ENCODE measurements around the gene CACNA2D4.

The CACNA2D4 gene

DNA sequence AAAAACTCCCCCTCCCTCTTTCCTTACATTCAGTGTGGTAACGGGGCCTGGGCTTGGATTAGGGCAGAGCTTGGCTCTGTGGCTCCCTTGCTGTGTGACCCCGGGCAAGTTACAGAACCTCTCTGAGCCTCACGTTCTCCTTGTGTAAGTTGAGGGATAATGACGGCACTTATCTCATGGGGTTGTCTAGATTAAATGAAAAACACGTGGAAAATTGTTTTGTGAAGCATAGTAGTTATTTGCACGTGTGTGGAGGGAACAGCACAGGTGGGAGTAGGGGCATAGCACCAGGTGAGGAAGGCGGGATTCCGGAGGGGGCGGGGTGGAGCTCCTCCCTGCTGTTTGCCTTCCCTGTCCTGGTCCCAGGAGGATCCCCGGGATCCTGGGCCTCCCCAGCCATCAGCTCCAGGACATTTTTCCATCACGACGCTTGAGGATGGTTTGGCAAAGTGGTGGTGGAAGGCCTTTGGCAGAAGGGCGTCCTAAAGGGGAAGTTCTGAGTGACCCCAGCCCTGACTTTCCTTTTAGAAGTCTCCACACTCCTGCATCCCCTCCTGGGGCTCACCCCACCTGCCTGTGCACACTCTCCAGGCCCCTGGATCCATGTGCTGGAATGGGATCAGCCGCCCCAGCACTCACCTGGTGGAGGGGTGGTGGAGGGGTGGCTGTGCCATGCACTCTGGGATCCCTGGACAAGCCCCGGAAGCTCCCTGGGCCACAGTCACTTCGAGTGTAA is 75.4 kb downstream of the CACNA2D4 start:
- no peak for DNase-seq

DNA sequence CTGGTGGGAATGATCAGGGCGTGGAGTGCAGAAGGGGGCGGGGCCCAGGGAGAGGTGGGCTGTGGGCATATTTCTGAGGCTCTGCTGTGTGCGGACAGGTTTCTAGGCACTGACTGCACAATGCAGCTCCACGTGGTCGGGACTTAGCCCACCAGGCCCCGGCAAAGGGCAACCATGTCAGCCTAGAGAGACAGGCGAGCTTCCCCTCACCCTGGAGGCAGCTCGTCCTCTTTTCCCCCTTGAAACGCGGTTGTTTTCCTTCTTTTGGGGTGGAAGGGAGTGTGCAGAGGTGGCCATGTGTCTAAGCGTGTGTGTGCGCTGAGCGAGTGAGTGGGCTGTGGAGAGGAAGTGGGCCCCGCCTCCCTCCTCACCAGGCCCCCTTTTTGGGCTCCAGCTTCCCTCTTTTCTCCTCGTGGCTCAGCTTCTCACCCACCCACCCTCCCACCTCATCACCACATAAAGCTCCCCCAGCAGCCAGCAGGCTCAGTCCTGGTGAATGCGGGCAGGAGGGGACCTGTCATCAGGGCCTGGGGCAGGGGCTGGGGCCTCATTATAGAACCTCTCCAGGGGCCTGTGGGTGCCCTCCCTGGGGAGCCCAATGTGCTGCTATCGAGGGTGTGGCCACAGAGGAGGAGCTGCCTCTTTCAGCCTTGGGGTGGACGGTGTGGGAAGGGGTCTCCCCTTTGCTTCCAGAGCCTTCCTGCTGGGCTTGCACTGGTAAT is 76.1 kb downstream of the CACNA2D4 start:
- DNase-seq: no peak

DNA sequence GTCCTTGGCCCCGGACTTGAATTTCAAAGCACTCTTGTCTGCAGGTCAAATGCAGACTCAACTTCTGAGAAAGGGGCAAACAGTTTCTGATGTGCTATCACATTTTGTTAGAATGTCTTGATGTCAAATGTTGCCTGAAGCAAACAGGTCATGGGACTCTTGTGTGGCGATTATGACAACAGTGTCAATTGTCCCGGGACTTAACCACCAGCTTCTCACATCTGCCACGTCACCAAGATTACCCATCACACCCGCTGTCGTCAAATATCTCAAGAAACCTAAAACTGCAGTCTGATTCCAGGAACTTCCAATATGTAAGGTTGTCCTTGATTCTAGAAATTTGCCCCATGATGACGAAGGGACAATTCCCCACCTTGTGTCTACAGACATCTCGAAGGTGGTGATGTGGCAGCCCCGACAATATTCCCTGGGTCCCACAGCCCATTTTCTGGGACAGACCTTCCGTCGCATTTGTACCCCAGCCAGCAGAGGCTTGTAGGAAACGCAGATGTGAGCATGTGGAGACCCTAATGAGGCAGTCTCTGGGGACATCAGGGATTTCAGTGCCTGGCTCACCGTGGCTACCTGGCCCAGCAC is 76.8 kb downstream of the CACNA2D4 start:
- DNase-seq: no peak

DNA sequence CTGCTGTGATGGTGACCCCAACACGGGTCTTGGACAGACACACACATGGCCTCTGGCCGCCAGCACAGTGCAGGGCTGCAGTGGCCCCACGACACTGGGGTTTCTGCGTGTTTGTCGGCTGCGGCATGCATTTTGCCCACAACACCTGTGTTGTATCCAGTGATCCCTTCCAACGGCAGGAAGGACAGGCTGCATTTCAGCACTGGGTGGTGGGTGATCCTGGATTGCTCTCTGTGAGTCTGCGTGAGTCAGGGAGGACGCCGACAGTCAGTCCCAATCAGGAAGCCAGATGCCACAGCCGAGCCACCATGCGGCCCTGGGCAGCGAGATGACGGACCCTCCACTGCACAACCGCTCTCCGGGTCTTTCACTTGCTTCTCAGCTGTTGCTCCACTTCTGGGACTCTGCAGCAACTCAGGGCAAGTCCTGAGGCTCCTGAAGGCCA is 77.4 kb downstream of the CACNA2D4 start:
- DNase-seq: no peak

DNA sequence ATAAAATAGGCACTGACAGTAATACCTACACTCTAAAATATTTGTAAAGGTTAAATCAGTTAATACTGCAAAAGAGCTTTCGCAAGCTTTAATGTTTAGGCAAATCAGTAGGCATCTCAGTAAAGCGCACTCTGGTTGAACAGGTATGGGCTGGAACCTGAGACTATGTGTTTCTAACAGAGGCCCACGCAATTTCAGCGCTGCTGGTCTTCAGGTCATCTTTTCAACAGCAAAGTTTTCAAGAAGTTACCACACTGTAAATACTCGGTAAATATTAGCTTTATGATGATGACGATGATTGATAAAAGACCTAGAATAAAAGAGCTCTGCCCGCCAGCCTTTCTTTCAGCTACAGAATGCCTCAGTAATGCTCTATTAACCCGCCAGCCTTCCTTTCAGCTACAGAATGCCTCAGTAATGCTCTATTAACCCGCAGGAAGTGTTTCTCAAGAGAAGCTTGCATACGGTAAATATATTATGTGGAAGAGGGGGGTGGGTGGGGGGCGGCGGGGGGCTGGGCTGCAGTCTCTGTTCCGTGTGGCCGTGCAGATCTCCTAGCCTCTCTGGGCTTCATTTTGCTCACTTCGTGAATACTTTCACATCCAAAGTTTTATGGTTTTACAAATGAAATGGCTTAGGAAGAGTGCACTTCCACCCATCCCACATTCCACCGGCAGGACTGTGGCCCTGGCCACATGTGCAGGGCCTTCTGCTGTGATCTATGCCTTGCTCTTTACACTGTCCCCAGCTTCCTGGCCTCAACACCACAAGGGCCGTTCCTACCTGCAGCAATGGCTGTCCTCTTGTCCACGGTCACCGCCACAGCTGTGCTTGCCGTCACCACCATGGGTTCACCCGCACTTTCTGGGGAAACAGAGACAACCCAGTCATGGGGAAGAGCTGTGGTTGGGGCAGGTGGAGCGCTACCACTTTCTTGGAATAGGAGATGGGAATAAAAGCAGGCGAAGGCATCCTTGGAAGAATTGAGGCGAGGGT is 78.2 kb downstream of the CACNA2D4 start:
- no peak for DNase-seq

DNA sequence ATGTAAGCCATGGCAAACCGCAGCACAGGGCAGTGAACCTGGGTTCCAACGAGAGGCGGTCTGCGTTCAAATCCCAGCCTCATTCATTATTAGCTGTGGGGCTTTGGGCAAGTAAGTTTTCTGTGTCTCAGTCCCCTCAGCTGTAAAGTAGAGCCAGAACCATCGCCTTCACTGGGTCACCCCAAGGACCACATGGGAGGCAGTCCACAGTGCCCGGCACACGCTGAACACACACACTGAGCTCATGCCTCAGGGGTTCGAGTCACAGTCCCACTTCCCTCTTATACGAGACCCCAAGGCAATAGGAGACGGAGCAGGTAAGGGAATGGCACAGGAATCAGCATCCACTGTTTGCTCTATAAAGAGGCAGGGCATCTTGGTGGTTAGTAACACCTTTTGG is 79.0 kb downstream of the CACNA2D4 start:
- no peak for DNase-seq

DNA sequence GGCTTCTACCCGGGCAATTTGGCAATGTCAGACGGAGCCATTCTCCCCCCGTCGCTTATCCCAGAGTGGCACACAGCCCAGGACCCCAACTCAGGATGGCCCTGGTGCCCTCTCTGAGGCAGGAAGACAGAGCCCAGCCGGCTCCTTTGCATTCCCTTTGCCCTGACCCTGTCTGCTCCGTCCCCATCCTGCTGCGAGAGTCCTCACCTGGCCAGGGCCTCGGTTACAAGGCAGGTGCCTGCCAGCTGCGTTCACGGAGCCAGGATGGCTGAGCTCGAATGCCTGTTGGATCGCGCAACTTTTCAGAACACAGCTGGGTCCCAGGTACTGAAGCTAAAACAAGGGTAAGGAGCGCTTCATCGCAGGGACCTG is 79.5 kb downstream of the CACNA2D4 start:
- DNase-seq: no peak

DNA sequence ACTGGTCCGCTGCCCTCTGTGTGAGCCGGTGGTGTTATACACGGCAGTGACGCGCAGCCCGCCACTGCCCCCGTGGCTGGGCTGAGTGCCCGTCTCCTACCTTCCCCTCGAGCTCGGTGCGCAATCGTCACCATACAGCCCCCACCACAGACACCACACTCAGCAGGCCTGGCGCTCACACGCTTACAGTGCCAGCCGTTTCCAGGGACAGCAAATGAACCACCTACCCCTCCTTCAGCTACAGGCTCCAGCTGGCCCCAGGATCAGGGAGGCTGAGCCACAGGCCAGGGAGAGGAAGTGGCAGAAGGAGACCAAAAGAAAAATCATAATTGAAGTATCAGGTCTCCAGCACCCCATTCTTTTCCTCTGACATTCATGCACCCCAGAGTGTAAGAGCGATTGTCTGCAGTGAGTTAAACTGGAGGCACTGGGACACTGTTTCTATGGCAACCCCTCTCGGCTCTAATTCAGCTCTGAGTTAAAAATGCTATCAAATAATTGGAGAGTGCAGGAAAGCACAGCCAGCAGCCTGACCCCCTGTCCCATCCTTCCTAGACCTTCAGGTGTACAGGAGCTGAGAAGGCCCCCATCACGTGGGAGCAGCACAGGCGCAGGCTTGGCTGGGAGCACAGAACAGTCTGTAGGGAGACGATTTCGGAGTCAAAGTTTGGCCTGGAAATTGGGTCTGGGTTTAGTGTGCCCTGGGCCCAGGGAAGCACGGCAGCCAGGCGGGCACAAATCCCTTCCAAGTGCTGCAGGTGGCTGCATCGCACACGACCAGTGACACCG is 80.1 kb downstream of the CACNA2D4 start:
- DNase-seq: no peak

DNA sequence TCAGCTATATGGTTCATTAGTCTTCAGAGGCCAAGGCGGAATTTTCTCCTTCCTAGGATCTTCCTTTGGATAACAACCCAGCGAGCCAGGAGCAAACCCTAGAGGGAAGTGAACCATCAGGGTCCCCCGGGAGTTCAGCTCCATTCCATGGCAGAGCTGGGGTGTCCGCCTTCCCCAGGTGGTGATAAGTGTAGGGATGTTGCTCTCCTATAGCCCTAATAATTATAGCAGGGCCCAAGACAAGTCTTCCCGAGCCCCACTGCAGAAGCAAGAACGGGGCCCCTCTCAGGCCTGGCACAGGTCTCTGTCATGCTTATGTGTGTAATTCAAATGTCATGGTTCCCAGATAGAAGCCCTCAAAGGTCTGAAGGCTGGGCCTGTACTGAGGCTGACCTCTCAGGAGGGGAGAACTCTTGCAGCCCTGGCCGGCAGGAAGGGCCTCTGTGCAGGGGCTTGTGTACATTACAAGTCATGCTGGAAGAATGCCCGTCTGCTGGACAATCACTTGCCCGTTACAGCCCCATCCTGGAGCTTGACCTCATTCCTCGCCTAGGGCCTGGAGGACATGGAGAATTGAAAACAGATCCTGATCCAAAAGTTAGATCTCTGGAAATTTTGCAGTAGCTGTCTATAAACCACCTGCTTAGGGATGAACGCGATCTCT is 80.8 kb downstream of the CACNA2D4 start:
- no peak for DNase-seq

DNA sequence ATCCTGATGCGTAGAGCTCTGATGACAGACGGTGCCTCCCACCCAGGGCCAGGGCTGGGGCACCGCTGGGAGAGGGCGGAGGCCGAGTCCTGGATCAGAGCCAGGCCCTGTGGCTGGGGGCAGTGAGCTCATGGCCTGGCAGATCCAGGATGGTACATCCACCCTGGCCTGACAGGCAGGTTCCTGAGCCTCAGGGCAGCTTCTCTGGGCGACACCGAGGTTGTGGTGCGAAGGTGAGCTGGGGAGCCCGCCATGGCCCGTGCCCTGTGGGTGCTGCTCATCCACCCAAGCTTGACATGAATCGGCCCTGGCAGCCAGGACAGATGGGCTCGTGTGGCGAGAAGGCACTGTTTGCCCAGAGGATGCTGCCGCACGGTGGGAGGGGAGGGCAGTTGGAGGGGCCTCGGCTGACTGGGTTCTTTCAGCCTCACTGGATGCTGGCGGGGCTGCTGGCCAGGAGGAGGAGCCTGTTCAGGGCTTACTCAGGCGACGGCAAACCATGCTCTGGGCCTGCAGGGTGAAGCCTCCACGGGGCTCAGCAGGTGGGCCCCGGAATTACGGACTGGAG is 81.5 kb downstream of the CACNA2D4 start:
- DNase-seq: no peak

DNA sequence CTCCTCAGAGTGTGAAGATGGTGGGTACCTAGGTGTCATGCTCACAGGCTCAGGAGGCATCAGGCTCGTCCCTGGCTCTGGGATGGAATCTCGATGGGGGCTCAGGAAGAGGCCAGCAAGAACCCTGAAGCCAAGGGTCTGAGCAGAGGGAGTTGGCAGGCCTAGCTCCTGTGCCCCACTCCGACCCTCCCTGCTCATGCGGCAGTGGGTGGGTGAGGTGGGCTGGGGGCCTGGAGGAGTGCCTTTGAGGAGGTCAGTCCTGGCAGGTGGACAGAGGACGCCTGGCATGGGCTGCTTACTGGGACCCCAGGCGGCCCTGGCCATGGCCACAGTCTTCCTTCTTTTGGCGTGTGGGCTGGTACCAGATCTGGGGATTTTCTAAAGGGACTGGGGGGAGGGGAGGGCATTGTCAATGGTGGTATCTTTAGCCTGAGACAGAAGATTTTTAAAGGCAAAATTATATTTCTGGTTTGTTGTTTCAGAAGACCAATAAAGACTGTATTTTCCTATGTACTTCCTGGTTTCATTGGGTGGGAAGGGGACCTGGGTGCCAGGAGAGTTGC is 82.1 kb downstream of the CACNA2D4 start:
- no peak for DNase-seq

DNA sequence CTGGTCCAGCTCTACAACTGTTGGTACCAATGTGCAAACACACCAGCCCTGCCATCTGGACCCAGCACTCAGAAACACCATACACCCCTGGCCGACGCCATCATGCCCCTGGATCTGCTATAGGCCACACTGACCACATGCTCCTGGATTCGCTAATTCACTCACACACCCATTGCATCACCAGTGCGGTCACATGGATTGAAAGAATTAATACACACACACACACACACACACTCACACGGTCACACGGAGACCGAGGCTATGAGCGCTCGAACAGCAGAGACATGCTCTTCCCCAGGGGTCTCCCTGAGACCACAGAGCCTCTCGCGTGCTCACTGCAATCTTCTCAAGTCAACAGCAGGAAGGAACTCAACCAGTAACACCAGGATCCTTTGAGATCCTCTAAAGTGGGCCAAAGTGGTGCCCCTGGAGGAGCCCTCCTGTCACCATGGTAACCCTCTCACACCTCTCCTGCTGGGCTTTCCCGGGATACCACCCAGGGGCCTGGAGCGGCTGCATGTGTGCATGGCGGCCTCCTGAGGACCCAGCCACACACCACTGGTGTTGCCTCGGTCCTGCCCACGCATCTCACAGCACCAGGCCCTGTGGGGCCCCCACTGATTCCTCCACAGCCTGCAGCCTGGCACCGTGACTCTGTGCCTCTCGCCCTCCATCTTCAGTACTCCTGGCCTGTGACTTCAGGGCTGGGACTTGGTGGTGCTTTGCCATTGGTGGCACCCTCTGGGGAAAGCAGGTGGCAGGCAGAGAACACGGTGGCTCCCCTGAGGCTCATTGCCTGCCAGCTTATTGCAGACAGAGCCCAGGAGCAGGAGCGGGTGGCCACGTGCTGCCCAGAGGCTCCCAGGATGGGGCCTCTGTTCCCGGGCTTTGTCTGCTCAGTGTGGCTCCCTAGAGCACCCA is 83.0 kb downstream of the CACNA2D4 start:
- DNase-seq: no peak

DNA sequence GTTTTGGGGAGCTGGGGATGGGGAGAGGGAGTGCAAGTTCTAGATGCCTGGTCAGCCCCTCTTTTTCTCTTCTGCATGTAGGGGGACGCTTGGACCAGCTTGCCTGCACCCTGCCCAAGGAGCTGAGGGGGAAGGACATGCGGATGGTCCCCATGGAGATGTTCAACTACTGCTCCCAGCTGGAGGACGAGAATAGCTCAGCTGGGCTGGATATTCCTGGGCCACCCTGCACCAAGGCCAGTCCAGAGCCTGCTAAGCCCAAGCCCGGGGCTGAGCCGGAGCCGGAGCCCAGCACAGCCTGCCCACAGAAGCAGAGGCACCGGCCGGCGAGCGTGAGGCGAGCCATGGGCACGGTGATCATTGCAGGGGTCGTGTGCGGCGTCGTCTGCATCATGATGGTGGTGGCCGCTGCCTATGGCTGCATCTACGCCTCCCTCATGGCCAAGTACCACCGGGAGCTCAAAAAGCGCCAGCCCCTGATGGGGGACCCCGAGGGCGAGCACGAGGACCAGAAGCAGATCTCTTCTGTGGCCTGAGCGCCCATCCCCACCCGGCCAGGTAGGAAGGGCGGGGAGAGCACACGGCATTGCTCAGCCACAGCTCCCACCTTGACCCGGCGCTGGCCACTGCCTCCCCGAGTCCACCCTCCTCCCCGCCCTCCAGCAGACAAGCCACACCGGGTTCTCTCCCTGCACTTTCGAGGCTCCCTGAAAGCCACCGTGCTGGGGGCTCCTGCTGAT is 84.1 kb downstream of the CACNA2D4 start:
- no peak for DNase-seq

DNA sequence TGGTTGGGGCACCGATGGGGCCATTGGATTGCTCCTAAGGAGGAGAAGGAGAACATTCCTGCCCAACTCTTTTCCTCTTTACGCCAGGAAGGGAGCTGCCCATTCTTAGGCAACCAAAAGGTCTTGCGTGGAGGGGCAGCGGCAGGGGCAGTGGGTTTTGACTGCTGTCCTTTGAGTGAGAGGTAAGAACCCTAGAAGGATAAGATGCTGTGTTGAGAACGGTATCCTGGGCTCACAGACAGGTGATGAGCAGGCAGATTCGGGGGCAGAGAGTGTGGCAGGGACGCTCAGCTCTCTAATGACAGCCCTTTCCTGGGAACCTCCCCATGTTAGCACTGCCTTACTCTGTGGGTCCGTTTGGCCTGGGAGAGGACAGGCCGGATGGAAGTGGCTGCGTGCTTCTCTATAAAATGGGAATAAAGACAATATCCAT is 84.8 kb downstream of the CACNA2D4 start:
- no peak for DNase-seq

DNA sequence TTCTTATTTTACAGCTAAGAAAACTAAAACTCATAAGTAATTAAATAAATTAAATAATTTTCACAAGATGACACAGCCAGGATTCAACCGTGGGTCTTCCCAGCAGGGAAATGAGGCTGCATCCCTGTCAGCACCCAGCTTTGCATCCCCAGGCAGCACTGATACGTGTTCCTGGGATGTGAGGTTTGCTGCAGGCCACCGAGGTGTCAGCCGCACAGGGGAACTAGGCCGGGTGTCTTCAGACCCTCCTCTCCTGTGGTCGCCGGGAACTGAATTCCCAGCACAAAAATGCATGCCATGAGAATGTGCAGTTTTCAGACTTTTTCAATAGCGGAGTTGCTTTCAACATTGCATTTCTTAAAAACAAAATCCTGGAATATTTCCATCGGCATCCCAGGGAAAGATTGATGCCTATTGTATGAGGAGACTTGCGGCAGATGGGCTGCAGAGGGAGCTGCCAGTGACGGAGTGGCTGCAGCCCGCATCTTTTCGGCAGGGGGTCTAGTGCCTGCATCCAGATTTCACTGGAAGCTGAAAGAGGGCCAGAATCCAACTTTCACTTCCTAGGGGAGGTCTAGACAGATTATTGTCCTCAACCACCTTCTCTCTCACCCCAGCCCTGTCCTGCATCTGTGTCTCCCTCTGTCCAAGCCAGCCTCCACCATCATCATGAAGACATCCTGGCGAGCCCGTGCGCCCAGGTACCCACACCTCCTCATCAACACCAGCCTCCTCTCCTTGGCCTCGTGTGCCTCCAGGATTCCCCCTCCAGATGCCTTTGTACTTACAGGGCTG is 85.5 kb downstream of the CACNA2D4 start:
- DNase-seq: no peak

DNA sequence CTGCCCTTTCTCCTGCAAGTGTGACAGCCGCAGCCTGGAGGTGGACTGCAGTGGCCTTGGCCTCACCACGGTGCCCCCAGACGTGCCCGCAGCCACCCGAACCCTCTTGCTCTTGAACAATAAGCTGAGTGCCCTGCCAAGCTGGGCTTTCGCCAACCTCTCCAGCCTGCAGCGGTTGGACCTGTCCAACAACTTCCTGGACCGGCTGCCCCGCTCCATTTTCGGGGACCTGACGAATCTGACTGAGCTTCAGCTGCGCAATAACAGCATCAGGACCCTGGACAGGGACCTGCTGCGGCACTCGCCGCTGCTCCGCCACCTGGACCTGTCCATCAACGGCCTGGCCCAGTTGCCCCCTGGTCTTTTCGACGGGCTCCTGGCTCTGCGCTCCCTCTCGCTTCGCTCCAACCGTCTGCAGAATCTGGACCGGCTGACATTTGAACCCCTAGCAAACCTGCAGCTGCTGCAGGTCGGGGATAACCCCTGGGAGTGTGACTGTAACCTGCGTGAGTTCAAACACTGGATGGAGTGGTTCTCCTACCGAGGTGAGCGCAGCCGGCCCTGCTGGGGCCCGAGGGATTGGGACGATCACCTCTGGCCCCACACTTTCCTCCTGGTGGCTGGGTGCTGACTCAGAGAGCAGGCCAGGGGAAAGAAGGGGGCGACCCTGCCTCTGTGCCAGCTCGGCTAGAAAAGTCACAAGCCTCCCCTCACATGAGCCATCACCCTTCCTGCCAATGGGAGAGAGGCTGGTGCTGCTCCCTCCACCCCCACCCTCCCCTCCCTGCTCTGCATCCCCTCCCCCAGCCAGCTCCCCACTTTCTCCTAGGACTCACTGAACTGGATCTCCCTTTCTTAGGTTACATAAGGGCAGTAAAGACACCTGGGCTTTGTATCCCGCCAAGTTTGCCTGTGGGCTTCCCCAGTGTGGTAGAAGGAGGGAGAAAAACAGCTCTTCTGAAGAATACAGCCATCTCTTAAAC is 87.2 kb downstream of the CACNA2D4 start:
- DNase-seq: no peak

DNA sequence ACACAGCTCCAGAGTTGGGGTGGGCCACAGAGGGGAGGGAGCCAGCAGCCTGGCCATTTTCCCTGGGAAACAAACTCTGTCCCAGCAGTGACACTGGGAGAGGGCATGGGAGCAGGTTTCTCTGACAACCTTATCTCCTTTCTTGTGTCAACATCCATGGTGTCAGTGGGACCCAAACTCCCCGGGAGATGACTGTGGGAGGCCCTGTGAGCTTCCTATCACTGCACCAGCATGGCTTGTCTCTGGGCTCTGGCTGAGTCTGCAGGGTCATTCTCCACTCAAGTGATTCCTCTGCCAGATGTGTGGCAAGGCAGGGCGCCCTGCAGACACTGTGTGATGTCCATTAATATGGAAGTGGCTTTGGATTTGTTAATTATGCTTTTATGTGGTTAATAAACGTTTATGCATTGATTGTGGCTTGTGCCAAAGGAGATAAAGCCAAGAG is 88.0 kb downstream of the CACNA2D4 start:
- DNase-seq: no peak

Measured in CD4-positive, alpha-beta T cell treated with Interleukin-12 subunit alpha and Interleukin-12 subunit beta, for 1 hour (primary cell).